Keratinocyte (primary cell): ENCODE data around the gene ZSWIM7. TPM values are rescaled to one million over a fixed set of nuclear protein-coding genes. Genes with fewer than 3 reads are reported as not detected.

Source experiments
- DNase-seq: peaks from one replicate; pipeline ENCODE4 v3.0.0-alpha.2; 2011; ENCODE audit warnings: low read depth, missing footprints, low spot score
- FAIRE-seq: peaks from 2 replicates; lab custom pipeline; 2011; peaks lifted over from hg19 to GRCh38; lab: Jason Lieb, UNC
- H2AFZ ChIP-seq: 2 replicates; pipeline ENCODE4 v1.6.0; 2012; ENCODE audit warnings: low read length, control low read depth, inconsistent platforms; ENCODE audit not compliant: control insufficient read depth
- H3K27ac ChIP-seq: 2 replicates; pipeline ENCODE4 v1.5.1; 2011; ENCODE audit warnings: low read length; ENCODE audit not compliant: control insufficient read depth, insufficient read depth
- H3K27me3 ChIP-seq: 3 replicates; pipeline ENCODE4 v1.6.0; 2011; ENCODE audit warnings: low read length; ENCODE audit not compliant: control insufficient read depth, insufficient read depth; ENCODE audit errors: extremely low read depth
- H3K36me3 ChIP-seq, 2 experiments: 2 replicates in 1 of 2; 3 replicates in 1 of 2; pipeline ENCODE4 v1.5.1; 2011; ENCODE audit warnings: low read length in 2 of 2, mild to moderate bottlenecking in 1 of 2; ENCODE audit not compliant: control insufficient read depth in 2 of 2, insufficient read depth in 2 of 2; ENCODE audit errors: extremely low read depth in 1 of 2
- H3K4me1 ChIP-seq: 3 replicates; pipeline ENCODE4 v1.5.1; 2011; ENCODE audit warnings: low read length; ENCODE audit not compliant: control insufficient read depth, insufficient read depth; ENCODE audit errors: extremely low read depth
- H3K4me2 ChIP-seq: 3 replicates; pipeline ENCODE4 v1.6.0; 2011; ENCODE audit warnings: low read depth, low read length; ENCODE audit not compliant: control insufficient read depth, insufficient read depth; ENCODE audit errors: extremely low read depth
- H3K4me3 ChIP-seq, 3 experiments: fragments of 200-600 bp in 1 of 3; sonication (generic) in 1 of 3; 2 replicates in 2 of 3; 3 replicates in 1 of 3; pipeline ENCODE4 v1.5.1; 2011 to 2016; ENCODE audit warnings: low read length in 3 of 3, mild to moderate bottlenecking in 3 of 3, control low read depth in 2 of 3, inconsistent platforms in 1 of 3, low read depth in 1 of 3, mixed read lengths in 1 of 3, mixed run types in 1 of 3, moderate library complexity in 1 of 3; ENCODE audit not compliant: control insufficient read depth in 2 of 3, insufficient read depth in 2 of 3; ENCODE audit errors: extremely low read depth in 1 of 3
- H3K79me2 ChIP-seq: 2 replicates; pipeline ENCODE4 v1.6.0; 2012; ENCODE audit warnings: low read length; ENCODE audit not compliant: control insufficient read depth, insufficient read depth
- H3K9ac ChIP-seq: 3 replicates; pipeline ENCODE4 v1.6.0; 2011; ENCODE audit warnings: low read length; ENCODE audit not compliant: control insufficient read depth, insufficient read depth; ENCODE audit errors: extremely low read depth
- H3K9me1 ChIP-seq: 3 replicates; pipeline ENCODE4 v1.6.0; 2011; ENCODE audit warnings: low read length; ENCODE audit not compliant: control insufficient read depth, insufficient read depth; ENCODE audit errors: extremely low read depth
- H3K9me3 ChIP-seq: 2 replicates; pipeline ENCODE4 v1.5.1; 2012; ENCODE audit warnings: low read depth, low read length; ENCODE audit not compliant: control insufficient read depth
- H4K20me1 ChIP-seq: 3 replicates; pipeline ENCODE4 v1.6.0; 2011; ENCODE audit warnings: low read length; ENCODE audit not compliant: control insufficient read depth, insufficient read depth; ENCODE audit errors: extremely low read depth
- CTCF ChIP-seq, 3 experiments: IDR thresholded peaks in 1 of 3; conservative IDR thresholded peaks in 1 of 3; optimal IDR thresholded peaks in 1 of 3; 2 replicates in 2 of 3; 3 replicates in 1 of 3; pipeline versions ENCODE3 to v1.5.1; 2011; ENCODE audit warnings: low read length in 3 of 3, mild to moderate bottlenecking in 3 of 3, moderate library complexity in 2 of 3, control low read depth in 1 of 3, inconsistent platforms in 1 of 3; ENCODE audit not compliant: insufficient read depth in 2 of 3; ENCODE audit errors: extremely low read depth in 1 of 3
- EZH2 ChIP-seq: IDR thresholded peaks from one replicate; pipeline ENCODE4 v1.6.1; 2012; ENCODE audit warnings: inconsistent platforms, mild to moderate bottlenecking, low read length, moderate library complexity
- dilution Hi-C: fragments of 300-500 bp; cut with MboI; formaldehyde crosslinking; loops from one replicate; pipeline ENCODE4 v1.7.0; 2020; ENCODE audit warnings: low sequenced_read_pairs; ENCODE audit not compliant: extremely low pct_ligation_motif_present
- polyA plus RNA-seq, 5 experiments: library from polyadenylated mRNA; depleted of rRNA in 3 of 5; stranded (reverse) in 3 of 5; stranded (forward) in 1 of 5; unstranded in 1 of 5; fragments of >200 nt; gene quantifications; 1 replicate in 1 of 5; 2 replicates in 3 of 5; 3 replicates in 1 of 5; pipeline versions ENCODE4 v1.2.1 to v1.2.3, GENCODE V29; 2011 to 2012; ENCODE audit warnings: missing spikeins in 2 of 5, low read depth in 1 of 5, low replicate concordance in 1 of 5

Gene ZSWIM7
- polyA plus RNA-seq, 1 donor (not counting 4 experiments of a cell fraction or from before 2014, with no cell fraction given) = 47.1 TPM

- dilution Hi-C loops = no loop called here
- FAIRE-seq = peak; percentile 36
Measured at GRCh38 chr17:15972497-15972951, 27.0 kb downstream of the ZSWIM7 start.

GRCh38 chr17:15971882-15972281 lies 27.6 kb downstream of the ZSWIM7 start:
- DNase-seq (no peak), FAIRE-seq (peak; percentile 59)
- no peak overlapping the region for H3K4me2 ChIP-seq
- dilution Hi-C loops = no loop called here
- TF ChIP-seq CTCF (optimal IDR thresholded peaks at IDR 0.05 in 1 of 3, IDR thresholded peaks at IDR 0.05 in 1 of 3, conservative IDR thresholded peaks at IDR 0.05 in 1 of 3; ENCODE audit: extremely low read depth in 1 of 3, insufficient read depth in 2 of 3, low read length in 3 of 3) = no peak
- TF ChIP-seq EZH2 = no peak
- H4K20me1 ChIP-seq = peaks cover 11% of the 10 kb centered on the region
- H3K9me3 ChIP-seq = no peaks in the 10 kb centered on the region
- peaks cover 17 to 46% of the 10 kb centered on the region in 2 experiments for H3K36me3 ChIP-seq
- no peak overlapping the region for H2AFZ ChIP-seq
- H3K9ac ChIP-seq = no peak overlapping the region
- no peak overlapping the region for H3K27ac ChIP-seq
- peaks cover 4% of the 10 kb centered on the region for H3K9me1 ChIP-seq
- H3K79me2 ChIP-seq = peaks cover 91% of the 10 kb centered on the region
- peaks cover 24% of the 10 kb centered on the region for H3K4me1 ChIP-seq
- no peaks in the 10 kb centered on the region for H3K27me3 ChIP-seq
- H3K4me3 ChIP-seq = no peak overlapping the region

More at GRCh38 chr17:15972497-15972951, 27.0 kb downstream of the ZSWIM7 start:
- Histone ChIP-seq H4K20me1 (peaks cover 11% of the 10 kb centered on the region), H3K4me3 (no peak overlapping the region), H2AFZ (no peak overlapping the region), H3K9me3 (no peaks in the 10 kb centered on the region), H3K27me3 (no peaks in the 10 kb centered on the region), H3K79me2 (peaks cover 89% of the 10 kb centered on the region), H3K4me2 (peak overlapping the region; percentile 7), H3K36me3 (peaks cover 17 to 49% of the 10 kb centered on the region in 2 experiments), H3K27ac (no peak overlapping the region), H3K9me1 (peaks cover 6% of the 10 kb centered on the region), H3K4me1 (peaks cover 21% of the 10 kb centered on the region), H3K9ac (no peak overlapping the region)
- no peak for DNase-seq
- no peak for TF ChIP-seq EZH2
- TF ChIP-seq CTCF (optimal IDR thresholded peaks at IDR 0.05 in 1 of 3, IDR thresholded peaks at IDR 0.05 in 1 of 3, conservative IDR thresholded peaks at IDR 0.05 in 1 of 3; ENCODE audit: extremely low read depth in 1 of 3, insufficient read depth in 2 of 3, low read length in 3 of 3) = no peak
